Gastroesophageal sphincter (tissue), 3 donors: Measurements from ENCODE around the gene C14orf132.

Experiments
- CTCF ChIP-seq, 4 experiments: fragments of 200-600 bp in 2 of 4; fragments of 450-650 bp in 2 of 4; sonication (generic) in 1 of 4; IDR thresholded peaks; one replicate each; pipeline ENCODE4 v1.5.1; 2017 to 2019; ENCODE audit warnings: antibody characterized with exemption in 4 of 4, mild to moderate bottlenecking in 2 of 4, moderate library complexity in 2 of 4
- POLR2A ChIP-seq, 2 donors: fragments of 450-650 bp; IDR thresholded peaks; one replicate each; pipeline ENCODE4 v1.6.1; 2017; ENCODE audit warnings: antibody characterized with exemption in 2 of 2, mild to moderate bottlenecking in 2 of 2, moderate library complexity in 1 of 2
- POLR2AphosphoS5 ChIP-seq: sonication (generic); formaldehyde crosslinking; IDR thresholded peaks from one replicate; pipeline ENCODE4 v1.6.1; 2017; ENCODE audit warnings: antibody characterized with exemption

- no peak for TF ChIP-seq CTCF (IDR thresholded peaks at IDR 0.05)
- TF ChIP-seq POLR2AphosphoS5 = no peak
- no peak for TF ChIP-seq POLR2A (IDR thresholded peaks at IDR 0.05)
Observed at GRCh38 chr14:96088481-96088880, 49.3 kb downstream of the C14orf132 start.
